Brain microvascular endothelial cell (primary cell): ENCODE measurements around the gene EIPR1.

Source experiments
- DNase-seq: peaks from one replicate; pipeline ENCODE4 v3.0.0-alpha.2; 2020
- H3K27ac ChIP-seq: fragments of 250-450 bp; sonication (Bioruptor Pico); 2 replicates; pipeline ENCODE4 v1.5.1; 2020; ENCODE audit warnings: mild to moderate bottlenecking, moderate library complexity
- H3K27me3 ChIP-seq: fragments of 250-450 bp; sonication (Bioruptor Pico); replicated peaks from 2 replicates; pipeline ENCODE4 v1.5.1; 2020; ENCODE audit warnings: mild to moderate bottlenecking
- H3K36me3 ChIP-seq: fragments of 250-450 bp; sonication (Bioruptor Pico); replicated peaks from 2 replicates; pipeline ENCODE4 v1.5.1; 2020; ENCODE audit warnings: mild to moderate bottlenecking
- H3K4me3 ChIP-seq: 2 replicates; pipeline ENCODE4 v1.5.1; 2011; ENCODE audit warnings: low read depth, mild to moderate bottlenecking, control low read depth, low read length, moderate library complexity
- CTCF ChIP-seq: IDR thresholded peaks from 2 replicates; pipeline ENCODE4 v1.5.1; 2011; ENCODE audit warnings: low read depth, mild to moderate bottlenecking, moderate library complexity, low read length, control low read depth, inconsistent platforms; ENCODE audit errors: missing control alignments
- in situ Hi-C: cut with HindIII; loops from 2 replicates; pipeline ENCODE4 v1.10.0; 2017; ENCODE audit warnings: low sequenced_read_pairs, low pct_ligation_motif_present

The EIPR1 gene

GRCh38 chr2:3189961-3190360 lies 187.7 kb downstream of the EIPR1 start:
- Histone ChIP-seq H3K27me3 (no peaks in the 10 kb centered on the region), H3K27ac (no peak overlapping the region), H3K4me3 (no peak overlapping the region), H3K36me3 (peaks cover 4% of the 10 kb centered on the region)
- in situ Hi-C loops = no loop called here
- no peak for TF ChIP-seq CTCF
- no peak for DNase-seq

GRCh38 chr2:3189076-3189591 lies 188.5 kb downstream of the EIPR1 start:
- DNase-seq = no peak
- Histone ChIP-seq H3K27me3 (no peaks in the 10 kb centered on the region), H3K36me3 (peaks cover 4% of the 10 kb centered on the region), H3K27ac (no peak overlapping the region), H3K4me3 (no peak overlapping the region)
- no peak for TF ChIP-seq CTCF
- in situ Hi-C loops = no loop called here

GRCh38 chr2:3188405-3188946 lies 189.1 kb downstream of the EIPR1 start:
- in situ Hi-C loops = no loop called here
- H3K27ac ChIP-seq = no peak overlapping the region
- peaks cover 4% of the 10 kb centered on the region for H3K36me3 ChIP-seq
- no peak overlapping the region for H3K4me3 ChIP-seq
- no peak for DNase-seq
- TF ChIP-seq CTCF = no peak
- no peaks in the 10 kb centered on the region for H3K27me3 ChIP-seq

GRCh38 chr2:3187467-3187866 lies 190.2 kb downstream of the EIPR1 start:
- in situ Hi-C loops = no loop called here
- Histone ChIP-seq H3K27me3 (no peaks in the 10 kb centered on the region), H3K36me3 (no peaks in the 10 kb centered on the region), H3K27ac (no peak overlapping the region), H3K4me3 (no peak overlapping the region)
- TF ChIP-seq CTCF = no peak
- DNase-seq = no peak

GRCh38 chr2:3186766-3187165 lies 190.9 kb downstream of the EIPR1 start:
- in situ Hi-C loops = no loop called here
- H3K4me3 ChIP-seq = no peak overlapping the region
- no peaks in the 10 kb centered on the region for H3K27me3 ChIP-seq
- no peak for TF ChIP-seq CTCF
- no peaks in the 10 kb centered on the region for H3K36me3 ChIP-seq
- no peak for DNase-seq
- H3K27ac ChIP-seq = no peak overlapping the region

GRCh38 chr2:3185910-3186309 lies 191.7 kb downstream of the EIPR1 start:
- DNase-seq = no peak
- in situ Hi-C loops = no loop called here
- no peak overlapping the region for H3K27ac ChIP-seq
- no peak overlapping the region for H3K4me3 ChIP-seq
- TF ChIP-seq CTCF = no peak
- no peaks in the 10 kb centered on the region for H3K36me3 ChIP-seq
- H3K27me3 ChIP-seq = no peaks in the 10 kb centered on the region
